Upper lobe of left lung (tissue), 4 donors: Measurements from ENCODE around the gene CCDC121.
"Not testable (repeated sequence)": the region's sequence is repeated elsewhere in the genome, so short reads cannot be mapped to it uniquely, and the experiment has no call there.

Experiments used
- EP300 ChIP-seq, 4 donors: sonication (generic); formaldehyde crosslinking; IDR thresholded peaks; one replicate each; pipeline ENCODE4 v1.5.1; 2017; ENCODE audit warnings: antibody characterized with exemption in 4 of 4, control low read depth in 2 of 4
- POLR2A ChIP-seq, 4 donors: fragments of 450-650 bp; IDR thresholded peaks; one replicate each; pipeline ENCODE4 v1.5.1; 2016 to 2017; ENCODE audit warnings: antibody characterized with exemption in 4 of 4, mild to moderate bottlenecking in 2 of 4
- POLR2AphosphoS5 ChIP-seq, 2 donors: sonication (generic); formaldehyde crosslinking; IDR thresholded peaks; one replicate each; pipeline ENCODE4 v1.5.1; 2017; ENCODE audit warnings: antibody characterized with exemption in 2 of 2
- TF ChIP-seq, protein P1 (sequence below), 6 experiments: fragments of 450-650 bp in 4 of 6; fragments of 200-600 bp in 2 of 6; sonication (generic) in 2 of 6; IDR thresholded peaks; one replicate each; pipeline ENCODE4 v1.5.1; 2016 to 2019; ENCODE audit warnings: antibody characterized with exemption in 6 of 6

DNA sequence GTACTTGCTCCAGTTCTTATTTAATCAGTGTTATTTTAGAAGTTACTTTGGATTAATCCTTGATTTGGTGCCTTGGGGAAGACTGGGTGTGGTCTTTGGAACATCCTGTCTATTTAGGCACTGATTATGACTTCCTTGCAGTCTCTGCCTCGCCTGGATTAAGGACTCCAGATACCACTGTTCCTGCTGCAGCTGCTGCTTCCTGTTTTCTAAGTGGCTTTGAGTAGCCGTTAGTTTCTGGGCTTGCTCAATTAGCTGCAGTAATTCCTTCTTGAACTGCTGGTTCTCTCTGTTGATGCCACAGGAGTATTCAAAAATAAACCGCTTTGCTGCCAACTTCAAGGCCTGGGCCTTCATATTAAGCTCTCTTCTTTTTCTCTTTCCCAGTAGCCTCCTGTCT, 1.9 kb downstream of the CCDC121 start:
- TF ChIP-seq, protein P1, sequence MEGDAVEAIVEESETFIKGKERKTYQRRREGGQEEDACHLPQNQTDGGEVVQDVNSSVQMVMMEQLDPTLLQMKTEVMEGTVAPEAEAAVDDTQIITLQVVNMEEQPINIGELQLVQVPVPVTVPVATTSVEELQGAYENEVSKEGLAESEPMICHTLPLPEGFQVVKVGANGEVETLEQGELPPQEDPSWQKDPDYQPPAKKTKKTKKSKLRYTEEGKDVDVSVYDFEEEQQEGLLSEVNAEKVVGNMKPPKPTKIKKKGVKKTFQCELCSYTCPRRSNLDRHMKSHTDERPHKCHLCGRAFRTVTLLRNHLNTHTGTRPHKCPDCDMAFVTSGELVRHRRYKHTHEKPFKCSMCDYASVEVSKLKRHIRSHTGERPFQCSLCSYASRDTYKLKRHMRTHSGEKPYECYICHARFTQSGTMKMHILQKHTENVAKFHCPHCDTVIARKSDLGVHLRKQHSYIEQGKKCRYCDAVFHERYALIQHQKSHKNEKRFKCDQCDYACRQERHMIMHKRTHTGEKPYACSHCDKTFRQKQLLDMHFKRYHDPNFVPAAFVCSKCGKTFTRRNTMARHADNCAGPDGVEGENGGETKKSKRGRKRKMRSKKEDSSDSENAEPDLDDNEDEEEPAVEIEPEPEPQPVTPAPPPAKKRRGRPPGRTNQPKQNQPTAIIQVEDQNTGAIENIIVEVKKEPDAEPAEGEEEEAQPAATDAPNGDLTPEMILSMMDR (IDR thresholded peaks at IDR 0.05): not testable (repeated sequence)
- not testable (repeated sequence) for TF ChIP-seq POLR2A, EP300, POLR2AphosphoS5 (IDR thresholded peaks at IDR 0.05)
